Common myeloid progenitor, CD34-positive (primary cell): ENCODE measurements around the gene FOXP1.

Experiments used
- CTCF ChIA-PET: fragments of 350-600 bp; sonication (Branson Sonifier 250); formaldehyde crosslinking; loops from one replicate; lab custom pipeline; 2021; ENCODE audit warnings: antibody characterized with exemption; lab: Charles Lee
- POLR2A ChIA-PET: fragments of 350-600 bp; sonication (Branson Sonifier 250); formaldehyde crosslinking; loops from one replicate; lab custom pipeline; 2021; ENCODE audit warnings: antibody characterized with exemption; lab: Charles Lee
- DNase-seq, 3 donors: peaks; one replicate each; pipeline versions ENCODE4 v3.0.0 to v3.0.0-alpha.2; 2013
- H3K27ac ChIP-seq, 2 experiments: 1 replicate in 1 of 2; 2 replicates in 1 of 2; pipeline ENCODE4 v1.7.0; 2013; ENCODE audit warnings: inconsistent platforms in 2 of 2, low read length in 2 of 2, mild to moderate bottlenecking in 2 of 2, low read depth in 1 of 2, moderate library complexity in 1 of 2; ENCODE audit not compliant: severe bottlenecking in 2 of 2, insufficient read depth in 1 of 2, poor library complexity in 1 of 2
- H3K27me3 ChIP-seq, 5 experiments: replicated peaks in 2 of 5; 1 replicate in 3 of 5; 2 replicates in 2 of 5; pipeline versions ENCODE4 v1.6.1 to v1.7.0; 2013; ENCODE audit warnings: low read length in 4 of 5, mild to moderate bottlenecking in 2 of 5, moderate library complexity in 2 of 5, inconsistent platforms in 1 of 5; ENCODE audit not compliant: insufficient read depth in 5 of 5, control insufficient read depth in 4 of 5
- H3K36me3 ChIP-seq, 4 experiments: 1 replicate in 2 of 4; 2 replicates in 2 of 4; pipeline versions ENCODE4 v1.6.1 to v1.7.0; 2013; ENCODE audit warnings: low read length in 3 of 4, control low read depth in 1 of 4, mild to moderate bottlenecking in 1 of 4; ENCODE audit not compliant: control insufficient read depth in 4 of 4, insufficient read depth in 4 of 4
- H3K4me1 ChIP-seq, 4 experiments: 1 replicate in 3 of 4; 2 replicates in 1 of 4; pipeline versions ENCODE4 v1.6.1 to v1.7.1; 2013; ENCODE audit warnings: low read length in 3 of 4, mild to moderate bottlenecking in 3 of 4, control low read depth in 1 of 4, inconsistent platforms in 1 of 4, moderate library complexity in 1 of 4; ENCODE audit not compliant: control insufficient read depth in 4 of 4, insufficient read depth in 4 of 4; ENCODE audit errors: control extremely low read depth in 1 of 4
- H3K4me3 ChIP-seq, 7 experiments: 1 replicate in 4 of 7; 2 replicates in 3 of 7; pipeline versions ENCODE4 v1.5.1 to v1.7.0; 2013; ENCODE audit warnings: mild to moderate bottlenecking in 7 of 7, low read length in 6 of 7, moderate library complexity in 6 of 7, inconsistent platforms in 2 of 7, low read depth in 2 of 7, control low read depth in 1 of 7; ENCODE audit not compliant: insufficient read depth in 4 of 7, control insufficient read depth in 1 of 7; ENCODE audit errors: extremely low read depth in 1 of 7
- H3K9me3 ChIP-seq, 5 experiments: 1 replicate in 4 of 5; 2 replicates in 1 of 5; pipeline versions ENCODE4 v1.6.1 to v1.7.1; 2013; ENCODE audit warnings: low read length in 4 of 5, mild to moderate bottlenecking in 2 of 5, inconsistent platforms in 1 of 5, low read depth in 1 of 5, moderate library complexity in 1 of 5; ENCODE audit not compliant: control insufficient read depth in 4 of 5, insufficient read depth in 2 of 5; ENCODE audit errors: control extremely low read depth in 1 of 5
- WGBS: methylation state at CpG from one replicate; pipeline ENCODE4 v1.1.5; 2013; ENCODE audit not compliant: insufficient coverage; 5-methylcytosine and 5-hydroxymethylcytosine counted together

FOXP1 gene

DNA sequence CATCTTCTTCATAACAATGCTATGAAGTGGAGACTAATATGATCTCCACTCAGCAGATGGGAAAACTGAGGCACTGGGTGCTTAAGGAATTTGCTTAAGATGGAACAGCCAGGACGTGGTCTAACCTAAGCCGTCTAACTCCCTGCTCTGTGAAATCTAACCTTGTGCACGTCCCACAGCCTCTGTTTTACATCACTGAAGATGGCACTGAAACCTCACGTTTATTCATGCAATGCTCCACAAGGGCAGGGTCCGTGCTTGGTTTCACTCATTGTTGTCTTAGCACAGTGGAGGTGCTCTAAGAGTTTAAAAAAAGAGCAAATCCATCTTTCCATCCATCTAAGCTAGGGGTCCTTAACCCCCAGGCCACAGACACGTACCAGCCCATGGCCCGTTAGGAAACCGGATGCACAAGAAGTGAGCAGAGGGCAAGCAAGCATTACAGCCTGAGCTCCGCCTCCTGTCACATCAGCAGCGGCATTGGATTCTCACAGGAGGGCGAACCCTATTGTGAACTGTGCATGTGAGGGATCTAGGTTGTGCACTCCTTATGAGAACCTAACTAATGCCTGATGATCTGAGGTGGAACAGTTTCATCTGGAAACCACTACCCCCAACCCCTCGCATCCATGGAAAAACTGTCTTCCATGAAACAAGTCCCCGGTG, 118.0 kb downstream of the FOXP1 start:
- no peak for DNase-seq
- H3K4me1 ChIP-seq: peaks cover 2 to 39% (median 11%) of the 10 kb centered on the region in 4 experiments
- peaks cover 0 to 8% (median 1%) of the 10 kb centered on the region in 4 experiments for H3K36me3 ChIP-seq
- H3K27me3 ChIP-seq: no peaks in the 10 kb centered on the region
- WGBS: 97% methylated on average over 13 of the region's 13 CpGs
- H3K27ac ChIP-seq: no peak overlapping the region
- ChIA-PET POLR2A (interaction anchor here (0.6 kb wide), 1 partner anchor 13 kb away, joined by 3 read pairs; no protein-coding TSS in a partner anchor), CTCF (interaction anchor here (0.9 to 3.0 kb wide), 6 partner anchors 9 to 120 kb away, joined by 3 to 9 read pairs (median 3); no protein-coding TSS in a partner anchor)
- H3K4me3 ChIP-seq: no peak overlapping the region
- no peaks in the 10 kb centered on the region for H3K9me3 ChIP-seq

DNA sequence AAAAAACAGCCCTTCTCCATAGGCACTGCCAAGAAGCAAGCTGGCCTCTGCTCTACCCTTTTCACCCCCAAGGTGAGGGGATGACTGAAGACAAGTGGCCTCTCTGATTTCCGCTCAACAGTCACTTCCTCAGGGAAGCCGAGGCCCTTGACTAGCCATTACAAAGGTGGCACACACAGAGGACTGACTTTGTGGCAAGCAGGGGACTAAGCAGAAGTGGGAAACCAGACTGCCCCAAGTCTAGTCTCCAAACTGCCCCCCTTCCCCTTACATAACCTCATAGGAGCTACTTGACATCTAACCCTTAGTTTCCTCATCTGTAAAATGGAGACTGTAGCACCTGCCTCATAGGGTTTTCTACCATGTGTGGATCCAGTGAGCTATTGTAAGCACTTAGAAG, 118.9 kb downstream of the FOXP1 start:
- peaks cover 0 to 8% (median 1%) of the 10 kb centered on the region in 4 experiments for H3K36me3 ChIP-seq
- H3K4me1 ChIP-seq: peaks cover 2 to 37% (median 10%) of the 10 kb centered on the region in 4 experiments
- ChIA-PET CTCF (interaction anchor here (0.7 to 3.0 kb wide), 3 partner anchors 12 to 121 kb away, joined by 3 to 9 read pairs (median 3); no protein-coding TSS in a partner anchor), POLR2A (interaction anchor here (0.6 kb wide), 1 partner anchor 14 kb away, joined by 3 read pairs; no protein-coding TSS in a partner anchor)
- no peak overlapping the region for H3K27ac ChIP-seq
- no peaks in the 10 kb centered on the region for H3K9me3 ChIP-seq
- H3K27me3 ChIP-seq: no peaks in the 10 kb centered on the region
- peak in 2 of 3 donors; percentile 62 to 63 for DNase-seq
- H3K4me3 ChIP-seq: no peak overlapping the region
- 86% methylated on average over 2 of the region's 2 CpGs for WGBS

DNA sequence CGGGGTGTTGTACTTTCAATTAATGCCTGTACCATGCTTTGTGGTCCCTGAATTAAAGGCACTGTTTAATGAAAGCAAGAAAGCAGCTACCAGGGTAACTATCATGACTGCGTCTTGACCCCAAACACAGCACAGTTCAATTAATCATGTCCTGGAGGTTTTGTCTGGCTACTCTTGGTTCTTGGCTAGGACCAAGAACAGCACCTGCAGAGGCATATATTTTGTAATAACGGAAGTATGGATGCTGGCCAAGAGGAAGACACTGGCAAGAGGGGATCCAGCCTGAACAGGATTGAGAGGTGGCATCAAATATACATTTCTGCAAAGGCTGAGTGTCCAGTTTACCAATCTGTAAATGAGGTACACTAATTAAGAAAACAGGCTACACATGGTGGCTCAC, 119.9 kb downstream of the FOXP1 start:
- DNase-seq: peak in 2 of 3 donors; percentile 53 to 61
- no peaks in the 10 kb centered on the region for H3K27me3 ChIP-seq
- POLR2A ChIA-PET: no interaction called here
- H3K4me1 ChIP-seq: peaks cover 0 to 27% (median 9%) of the 10 kb centered on the region in 4 experiments
- H3K9me3 ChIP-seq: no peaks in the 10 kb centered on the region
- H3K4me3 ChIP-seq: no peak overlapping the region
- WGBS: 39% methylated on average over 2 of the region's 3 CpGs
- CTCF ChIA-PET: interaction anchor here (0.6 to 3.0 kb wide), 4 partner anchors 12 to 75 kb away, joined by 3 to 9 read pairs (median 4); no protein-coding TSS in a partner anchor
- H3K36me3 ChIP-seq: peaks cover 0 to 8% (median 1%) of the 10 kb centered on the region in 4 experiments
- no peak overlapping the region for H3K27ac ChIP-seq

DNA sequence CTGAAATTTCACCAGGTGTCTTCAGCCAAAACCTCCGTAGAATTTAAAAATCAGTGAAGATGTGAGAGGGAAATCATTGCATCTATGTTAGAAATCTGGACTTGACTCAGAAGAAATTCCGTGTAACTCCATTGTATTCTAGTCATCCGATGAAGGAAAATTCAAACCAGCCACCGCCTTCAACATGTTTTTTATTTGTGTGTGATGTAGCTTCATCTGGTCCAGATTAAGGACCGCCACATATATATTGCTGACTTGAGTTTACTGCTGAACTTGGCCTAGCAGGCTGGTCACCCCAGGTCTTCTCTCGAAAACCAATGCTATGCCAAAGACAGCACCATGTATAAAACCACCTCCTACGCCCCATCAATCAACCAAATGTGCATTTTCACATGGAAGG, 120.9 kb downstream of the FOXP1 start:
- ChIA-PET CTCF (interaction anchor here (0.8 to 1.0 kb wide), 2 partner anchors 32 to 50 kb away, joined by 3 read pairs; no protein-coding TSS in a partner anchor), POLR2A (no interaction called here)
- H3K27ac ChIP-seq: no peak overlapping the region
- H3K4me3 ChIP-seq: no peak overlapping the region
- no peaks in the 10 kb centered on the region for H3K27me3 ChIP-seq
- no peak for DNase-seq
- H3K9me3 ChIP-seq: no peaks in the 10 kb centered on the region
- H3K4me1 ChIP-seq: peaks cover 3 to 32% (median 14%) of the 10 kb centered on the region in 4 experiments
- H3K36me3 ChIP-seq: peaks cover 0 to 4% (median 1%) of the 10 kb centered on the region in 4 experiments
- WGBS: 100% methylated on average over 5 of the region's 7 CpGs

DNA sequence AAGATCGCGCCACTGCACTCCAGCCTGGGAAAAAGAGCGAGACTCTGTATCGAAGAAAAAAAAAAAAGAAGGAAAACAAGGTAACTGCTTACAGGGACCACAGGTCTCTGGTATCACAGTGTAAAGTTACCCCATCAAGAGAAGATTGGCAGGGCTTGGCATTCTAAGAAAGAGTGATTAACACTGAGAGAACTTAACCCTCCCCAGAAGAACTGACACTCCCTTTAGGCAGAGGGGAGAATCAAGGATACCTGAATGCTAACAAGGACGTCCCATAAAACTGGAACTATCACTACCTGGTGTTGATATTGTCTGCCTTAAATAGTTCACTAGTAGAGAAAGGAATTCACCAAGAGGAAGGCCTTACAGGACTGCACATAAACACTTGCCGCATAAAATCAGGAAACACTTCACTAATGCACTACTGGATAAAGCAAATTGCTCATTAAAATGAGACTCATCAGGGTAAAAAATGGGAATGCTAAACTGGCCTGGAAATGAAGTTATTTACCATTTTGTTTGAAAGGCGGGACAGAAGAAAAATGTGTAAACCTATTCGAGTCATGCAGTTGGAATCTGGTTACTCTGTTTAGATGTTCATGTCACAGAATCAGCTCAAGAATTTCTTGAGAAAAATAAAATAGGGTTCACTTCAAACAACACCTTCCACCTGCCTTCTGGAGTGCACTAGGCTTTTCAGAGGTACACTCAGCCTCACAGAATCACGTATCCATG, 121.6 kb downstream of the FOXP1 start:
- CTCF ChIA-PET: interaction anchor here (0.8 kb wide), 1 partner anchor 51 kb away, joined by 3 read pairs; no protein-coding TSS in a partner anchor
- Histone ChIP-seq H3K9me3 (no peaks in the 10 kb centered on the region), H3K27ac (no peak overlapping the region), H3K4me3 (no peak overlapping the region), H3K27me3 (no peaks in the 10 kb centered on the region), H3K4me1 (peaks cover 10 to 35% (median 19%) of the 10 kb centered on the region in 4 experiments), H3K36me3 (peaks cover 0 to 4% (median 1%) of the 10 kb centered on the region in 4 experiments)
- 93% methylated on average over 6 of the region's 9 CpGs for WGBS
- DNase-seq: no peak
- POLR2A ChIA-PET: no interaction called here

DNA sequence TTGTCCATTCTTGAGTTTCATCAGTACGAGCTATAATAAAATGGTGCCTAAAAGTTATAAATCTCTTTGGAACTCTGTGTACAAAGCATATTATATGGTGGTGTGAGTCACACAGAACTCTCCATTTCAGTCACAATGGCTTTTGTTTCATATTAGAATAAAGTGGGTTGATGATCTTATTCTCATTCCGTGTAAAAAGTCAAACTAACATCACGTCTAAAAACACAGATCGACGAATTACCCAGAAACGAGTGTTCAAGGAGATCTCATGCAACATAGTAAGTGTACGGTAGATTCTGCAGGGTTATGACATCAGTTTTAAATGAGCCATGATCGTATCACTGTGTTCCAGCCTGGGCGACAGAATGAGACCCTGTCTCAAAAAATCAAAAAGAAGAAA, 122.4 kb downstream of the FOXP1 start:
- Histone ChIP-seq H3K4me3 (no peak overlapping the region), H3K36me3 (peaks cover 0 to 2% (median 0%) of the 10 kb centered on the region in 4 experiments), H3K27ac (no peak overlapping the region), H3K4me1 (peaks cover 18 to 40% (median 24%) of the 10 kb centered on the region in 4 experiments), H3K27me3 (no peaks in the 10 kb centered on the region), H3K9me3 (no peaks in the 10 kb centered on the region)
- WGBS: 99% methylated on average over 8 of the region's 9 CpGs
- no peak for DNase-seq
- CTCF ChIA-PET: interaction anchor here (0.9 to 2.8 kb wide), 6 partner anchors 9 to 47 kb away, joined by 3 to 9 read pairs (median 4); no protein-coding TSS in a partner anchor
- POLR2A ChIA-PET: no interaction called here
